MM.1S (cell line): ENCODE results near the gene RAB39A.
"Not testable (repeated sequence)": the region's sequence is repeated elsewhere in the genome, so short reads cannot be mapped to it uniquely, and the experiment has no call there.

Experiments used
- DNase-seq: peaks from one replicate; pipeline ENCODE4 v3.0.0-alpha.2; 2015
- H2AFZ ChIP-seq: fragments of 300-600 bp; sonication (generic); 2 replicates; pipeline ENCODE4 v1.6.0; 2016; ENCODE audit warnings: antibody characterized with exemption, low read length
- H3F3A ChIP-seq: fragments of 300-600 bp; sonication (generic); 2 replicates; pipeline ENCODE4 v1.6.1; 2016; ENCODE audit warnings: mild to moderate bottlenecking, antibody characterized with exemption, low read length, moderate library complexity, mixed read lengths; ENCODE audit not compliant: insufficient read depth
- H3K27ac ChIP-seq: fragments of 300-600 bp; sonication (generic); 2 replicates; pipeline ENCODE4 v1.5.1; 2016; ENCODE audit warnings: mild to moderate bottlenecking, low read length
- H3K27me3 ChIP-seq: fragments of 300-600 bp; sonication (generic); replicated peaks from 2 replicates; pipeline ENCODE4 v1.6.0; 2016; ENCODE audit warnings: low read length; ENCODE audit not compliant: insufficient read depth
- H3K36me3 ChIP-seq: fragments of 300-600 bp; sonication (generic); replicated peaks from 2 replicates; pipeline ENCODE4 v1.6.1; 2016; ENCODE audit warnings: mild to moderate bottlenecking, low read length, mixed read lengths; ENCODE audit not compliant: insufficient read depth
- H3K4me1 ChIP-seq: fragments of 300-600 bp; sonication (generic); 2 replicates; pipeline ENCODE4 v1.6.1; 2016; ENCODE audit warnings: low read length, mixed read lengths
- H3K4me2 ChIP-seq: fragments of 300-600 bp; sonication (generic); 2 replicates; pipeline ENCODE4 v1.6.0; 2016; ENCODE audit warnings: low read depth, low read length
- H3K4me3 ChIP-seq: fragments of 300-600 bp; sonication (generic); 2 replicates; pipeline ENCODE4 v1.5.1; 2016; ENCODE audit warnings: low read length, mixed read lengths
- H3K79me2 ChIP-seq: fragments of 300-600 bp; sonication (generic); 2 replicates; pipeline ENCODE4 v1.6.1; 2016; ENCODE audit warnings: mixed run types, low read length, mixed read lengths
- H3K9ac ChIP-seq: fragments of 300-600 bp; sonication (generic); 2 replicates; pipeline ENCODE4 v1.6.1; 2016; ENCODE audit warnings: low read length, mixed read lengths
- H3K9me2 ChIP-seq: fragments of 300-600 bp; sonication (generic); replicated peaks from 2 replicates; pipeline ENCODE4 v1.6.1; 2016; ENCODE audit warnings: mild to moderate bottlenecking, low read length, mixed read lengths; ENCODE audit not compliant: insufficient read depth
- H3K9me3 ChIP-seq: fragments of 300-600 bp; sonication (generic); replicated peaks from 2 replicates; pipeline ENCODE4 v1.6.1; 2016; ENCODE audit warnings: mild to moderate bottlenecking, low read length, mixed read lengths; ENCODE audit not compliant: insufficient read depth
- H4K20me1 ChIP-seq: fragments of 300-600 bp; sonication (generic); 2 replicates; pipeline ENCODE4 v1.6.1; 2016; ENCODE audit warnings: mild to moderate bottlenecking, low read length, moderate library complexity, mixed read lengths; ENCODE audit not compliant: insufficient read depth
- CTCF ChIP-seq: fragments of 300-600 bp; sonication (generic); IDR thresholded peaks from 2 replicates; pipeline ENCODE4 v1.5.1; 2016; ENCODE audit warnings: antibody characterized with exemption, low read length, mixed read lengths
- EZH2 ChIP-seq: fragments of 300-600 bp; sonication (generic); optimal IDR thresholded peaks from 2 replicates; pipeline ENCODE3; 2017; ENCODE audit warnings: low read depth, mild to moderate bottlenecking, antibody characterized with exemption, low read length, mixed read lengths
- EZH2phosphoT487 ChIP-seq: fragments of 300-600 bp; sonication (generic); IDR thresholded peaks from 2 replicates; pipeline ENCODE4 v1.6.1; 2018; ENCODE audit warnings: antibody characterized with exemption, low read length

The RAB39A gene

DNA sequence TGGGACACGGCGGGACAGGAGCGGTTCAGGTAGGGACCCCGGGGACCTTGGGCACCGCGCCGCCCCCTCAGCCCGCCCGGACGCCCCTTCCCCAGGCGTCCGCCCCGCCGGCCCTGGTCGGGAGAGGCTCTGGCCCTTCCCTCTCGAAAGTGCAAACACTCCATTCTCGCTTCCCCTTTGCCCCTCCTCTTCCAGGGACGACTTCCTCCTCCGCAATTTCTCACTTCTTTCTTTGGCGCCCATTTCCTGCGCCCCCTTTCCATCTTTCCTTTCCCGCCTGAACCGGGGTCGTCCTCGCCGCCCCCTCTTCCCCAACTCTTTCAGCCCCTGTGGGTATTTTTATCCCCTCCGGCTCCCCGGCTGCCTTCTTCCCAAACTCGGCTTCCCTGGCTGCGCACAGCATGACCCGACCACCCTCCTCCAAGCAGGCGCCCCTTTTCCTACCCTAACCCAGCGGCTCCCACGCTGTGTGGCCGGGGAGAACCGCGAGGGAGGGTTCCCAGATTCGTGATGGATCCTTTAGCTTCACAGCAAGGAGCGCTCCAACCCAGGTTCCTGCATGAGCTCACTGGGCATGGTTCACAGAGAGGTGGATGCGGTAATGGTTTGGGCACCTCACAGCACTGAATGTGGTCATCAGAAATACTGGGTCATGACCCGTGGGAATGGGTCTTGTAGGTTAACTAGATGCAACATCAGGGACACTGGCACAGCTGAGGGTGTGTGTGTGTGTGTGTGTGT, 689 bp downstream of the RAB39A start:
- Histone ChIP-seq H3K27me3 (0 out of 2 replicates have a peak, but pooled peaks cover 13% of the 10 kb centered on the region), H3K4me3 (peak overlapping the region; percentile 83), H3K27ac (no peak overlapping the region), H3K36me3 (no peaks in the 10 kb centered on the region), H3F3A (0 out of 2 replicates have a peak, but pooled peaks cover under 1% of the 10 kb centered on the region), H4K20me1 (no peaks in the 10 kb centered on the region), H3K9me2 (no peaks in the 10 kb centered on the region), H3K9me3 (no peaks in the 10 kb centered on the region), H3K4me2 (peak overlapping the region; percentile 97), H2AFZ (peak overlapping the region; percentile 74), H3K4me1 (no peaks in the 10 kb centered on the region), H3K9ac (no peak overlapping the region), H3K79me2 (no peaks in the 10 kb centered on the region)
- TF ChIP-seq EZH2, result no peak
- TF ChIP-seq EZH2phosphoT487, result no peak
- no peak for DNase-seq

DNA sequence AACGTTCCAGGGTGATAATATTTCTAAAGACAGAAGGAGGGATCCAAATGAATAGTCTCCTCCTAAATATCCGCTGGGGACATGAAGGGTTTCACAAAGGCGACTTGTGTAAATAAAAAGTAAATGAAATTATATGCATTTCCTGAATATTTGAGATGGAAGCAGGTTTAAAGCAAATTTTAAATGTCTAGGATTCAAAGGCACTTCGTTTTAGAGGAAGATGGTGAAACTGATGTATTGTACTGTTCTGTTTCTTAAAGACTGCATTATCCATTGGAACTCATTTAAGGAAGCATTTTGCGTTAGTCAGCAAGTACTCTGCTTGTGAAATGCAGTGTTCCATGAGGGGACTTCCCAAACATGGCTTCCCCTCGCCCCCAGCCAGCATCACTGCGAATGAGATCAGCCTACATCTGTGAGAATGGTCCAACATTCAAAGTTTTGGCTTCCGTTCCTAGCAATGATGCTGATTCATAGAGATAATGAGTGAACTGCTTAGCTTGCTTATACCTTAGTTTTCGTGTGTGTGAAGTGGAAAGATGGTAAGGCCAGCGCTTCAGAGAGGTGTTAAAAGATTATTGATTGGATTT, 1.5 kb downstream of the RAB39A start:
- Histone ChIP-seq H3K36me3 (no peaks in the 10 kb centered on the region), H3K27ac (no peak overlapping the region), H2AFZ (no peak overlapping the region), H4K20me1 (no peaks in the 10 kb centered on the region), H3K4me3 (no peak overlapping the region), H3F3A (no peaks in the 10 kb centered on the region), H3K9me2 (no peaks in the 10 kb centered on the region), H3K4me2 (no peak overlapping the region), H3K9me3 (no peaks in the 10 kb centered on the region), H3K4me1 (no peaks in the 10 kb centered on the region), H3K9ac (no peak overlapping the region), H3K79me2 (no peaks in the 10 kb centered on the region), H3K27me3 (0 out of 2 replicates have a peak, but pooled peaks cover 13% of the 10 kb centered on the region)
- TF ChIP-seq EZH2 (no peak), CTCF (no peak), EZH2phosphoT487 (no peak)
- DNase-seq, result no peak

DNA sequence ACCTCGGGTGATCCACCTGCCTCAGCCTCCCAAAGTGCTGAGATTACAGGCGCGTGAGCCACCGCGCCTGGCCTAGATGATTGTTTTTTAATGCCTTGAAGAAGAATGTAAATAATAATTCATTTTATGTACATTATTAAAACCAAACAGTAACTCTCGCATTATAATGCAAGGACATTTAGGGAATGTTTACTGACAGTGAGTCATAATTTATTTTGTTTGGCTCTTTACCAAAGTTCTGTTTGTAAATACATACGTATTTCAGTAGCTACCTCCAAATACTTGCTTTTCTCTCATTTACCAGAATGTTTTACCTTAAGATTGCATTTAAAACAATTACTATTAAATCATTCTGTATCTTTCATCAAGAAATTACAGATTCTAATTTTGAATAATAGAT, 3.0 kb downstream of the RAB39A start:
- H3K9ac ChIP-seq, result no peak overlapping the region
- no peak for TF ChIP-seq EZH2phosphoT487
- TF ChIP-seq CTCF, result no peak
- no peak for TF ChIP-seq EZH2
- no peaks in the 10 kb centered on the region for H3F3A ChIP-seq
- DNase-seq, result no peak
- no peaks in the 10 kb centered on the region for H3K79me2 ChIP-seq
- no peaks in the 10 kb centered on the region for H4K20me1 ChIP-seq
- H3K36me3 ChIP-seq, result no peaks in the 10 kb centered on the region
- no peaks in the 10 kb centered on the region for H3K4me1 ChIP-seq
- no peaks in the 10 kb centered on the region for H3K9me3 ChIP-seq
- no peak overlapping the region for H3K27ac ChIP-seq
- no peak overlapping the region for H3K4me2 ChIP-seq
- H3K4me3 ChIP-seq, result no peak overlapping the region
- H2AFZ ChIP-seq, result no peak overlapping the region
- no peaks in the 10 kb centered on the region for H3K9me2 ChIP-seq
- H3K27me3 ChIP-seq, result 0 out of 2 replicates have a peak, but pooled peaks cover 7% of the 10 kb centered on the region

DNA sequence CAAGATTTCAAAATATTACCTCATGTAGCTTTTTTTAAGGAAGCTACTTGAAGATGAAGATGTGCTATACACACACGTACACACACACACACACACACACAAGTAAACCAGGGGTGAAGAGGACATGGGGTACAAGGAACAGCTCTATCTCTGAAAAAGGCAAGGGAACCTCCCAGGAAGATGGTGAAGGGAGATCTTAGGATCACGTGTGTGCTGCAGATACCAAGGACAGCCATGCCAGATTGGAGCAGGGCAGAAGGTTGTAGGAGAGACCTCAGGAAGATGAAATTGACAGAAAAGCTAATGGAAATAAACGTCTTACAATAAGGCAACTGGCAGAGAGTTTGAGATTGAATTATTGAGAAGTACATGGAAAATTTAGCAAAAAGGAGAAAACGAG, 19.7 kb downstream of the RAB39A start:
- no peaks in the 10 kb centered on the region for H3K36me3 ChIP-seq
- no peaks in the 10 kb centered on the region for H3K9me3 ChIP-seq
- H3K79me2 ChIP-seq, result no peaks in the 10 kb centered on the region
- no peak overlapping the region for H2AFZ ChIP-seq
- H3F3A ChIP-seq, result no peaks in the 10 kb centered on the region
- no peaks in the 10 kb centered on the region for H4K20me1 ChIP-seq
- H3K27me3 ChIP-seq, result no peaks in the 10 kb centered on the region
- H3K9ac ChIP-seq, result no peak overlapping the region
- no peak for TF ChIP-seq CTCF
- TF ChIP-seq EZH2, result no peak
- no peak for TF ChIP-seq EZH2phosphoT487
- no peak overlapping the region for H3K4me3 ChIP-seq
- no peaks in the 10 kb centered on the region for H3K9me2 ChIP-seq
- H3K4me2 ChIP-seq, result no peak overlapping the region
- H3K27ac ChIP-seq, result no peak overlapping the region
- H3K4me1 ChIP-seq, result no peaks in the 10 kb centered on the region
- DNase-seq, result no peak

DNA sequence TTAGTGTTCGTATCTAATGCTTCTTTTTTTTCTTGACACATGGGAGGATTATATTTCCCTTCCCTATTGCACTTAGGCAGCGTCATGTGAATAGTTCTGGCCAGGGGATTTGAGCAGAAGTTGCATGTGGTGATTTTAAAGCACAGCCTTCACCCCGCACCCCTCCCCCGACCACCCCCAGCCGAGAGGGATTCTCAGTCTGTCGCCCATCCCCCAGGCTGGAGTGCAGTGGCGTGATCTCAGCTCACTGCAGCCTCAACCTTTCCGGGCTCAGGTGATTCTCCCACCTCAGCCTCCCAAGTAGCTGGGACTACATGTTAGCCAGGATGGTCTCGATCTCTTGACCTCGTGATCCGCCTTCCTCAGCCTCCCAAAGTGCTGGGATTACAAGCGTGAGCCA, 20.1 kb downstream of the RAB39A start:
- H3K4me3 ChIP-seq, H3K27ac ChIP-seq, H3K36me3 ChIP-seq, H3K9me2 ChIP-seq, H3K27me3 ChIP-seq, H2AFZ ChIP-seq, H3K9me3 ChIP-seq, DNase-seq, H3K79me2 ChIP-seq, H3K9ac ChIP-seq, H4K20me1 ChIP-seq, H3K4me1 ChIP-seq, H3K4me2 ChIP-seq, H3F3A ChIP-seq: not testable (repeated sequence)
